ENCODE data around the gene ZNF507.

The ZNF507 gene

DNA sequence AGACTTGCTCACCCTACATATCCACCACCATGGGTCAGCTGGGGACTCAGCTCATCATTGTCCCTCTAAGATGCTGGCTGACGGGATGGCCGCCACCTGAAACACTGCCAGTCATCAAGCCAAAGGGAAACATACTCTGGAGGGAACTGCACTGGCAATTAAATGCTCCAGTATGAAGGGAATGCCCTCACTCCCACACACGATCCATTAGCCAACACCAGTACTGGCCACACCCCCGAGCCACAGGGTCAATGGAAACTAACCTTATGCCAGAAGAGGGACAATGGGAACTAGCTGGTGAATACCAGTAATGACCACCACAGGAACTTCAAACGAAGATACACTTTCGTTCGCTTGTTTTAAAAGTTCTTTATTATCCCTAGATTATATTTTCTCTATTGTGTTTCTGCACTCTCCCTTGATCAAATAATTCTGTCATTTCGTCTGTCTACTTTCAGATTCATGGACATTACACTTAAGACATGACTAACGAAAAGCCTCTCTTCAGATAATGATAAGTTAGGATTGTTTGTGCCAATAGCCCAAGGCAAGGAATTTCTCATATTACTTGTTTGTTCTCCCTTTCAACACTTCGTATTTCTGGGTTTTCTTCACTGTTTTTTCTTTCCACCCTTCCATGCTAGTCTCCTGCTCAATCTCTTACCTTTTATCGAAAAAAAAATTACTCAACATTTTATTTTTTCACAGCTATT, 1.7 kb upstream of the ZNF507 start:
- Histone ChIP-seq H3K4me1 (ENCODE audit: insufficient read depth, low read length) (0 out of 2 replicates have a peak, but pooled peaks cover 3% of the 10 kb centered on the region), H3K27ac (ENCODE audit: low read length) (no peak overlapping the region), H3K27me3 (ENCODE audit: insufficient read depth, low read length) (no peaks in the 10 kb centered on the region), H3K9me3 (ENCODE audit: insufficient read depth, low read depth, low read length) (no peaks in the 10 kb centered on the region), H3K4me3 (ENCODE audit: low read length) (no peak overlapping the region), H3K36me3 (ENCODE audit: insufficient read depth, low read depth, low read length) (peaks cover 17% of the 10 kb centered on the region), H3K9ac (ENCODE audit: low read depth, low read length) (no peak overlapping the region)

- H3K4me3 ChIP-seq (ENCODE audit: low read length): peak overlapping the region; percentile 96
- peak overlapping the region; percentile 98; the same call in 1 of the 2 replicates for H3K9ac ChIP-seq (ENCODE audit: low read depth, low read length)
- no peak overlapping the region for H3K27ac ChIP-seq (ENCODE audit: low read length)
These were observed 1.5 kb downstream of the ZNF507 start for GRCh38 chr19:32346901-32347300.

DNA sequence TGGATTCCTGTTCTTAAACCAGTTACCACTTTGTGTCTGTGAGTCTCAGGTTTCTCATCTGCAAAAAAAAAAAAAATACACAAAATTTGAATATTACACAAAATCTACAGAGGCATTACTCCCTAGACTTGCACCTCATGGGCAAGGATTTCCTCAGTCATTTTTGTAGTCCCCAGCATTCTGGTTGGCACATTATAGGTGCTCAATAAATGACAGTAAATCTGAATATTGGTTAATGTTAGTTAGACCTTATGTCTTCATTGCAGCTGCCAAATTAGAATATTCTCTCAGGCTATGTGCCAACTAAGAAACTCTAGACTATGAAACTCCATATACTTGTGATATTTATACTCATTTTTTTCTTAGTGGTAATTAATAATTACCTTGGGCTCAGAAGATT, 2.2 kb downstream of the ZNF507 start:
- Histone ChIP-seq H3K4me1 (ENCODE audit: insufficient read depth, low read length) (0 out of 2 replicates have a peak, but pooled peaks cover 3% of the 10 kb centered on the region), H3K27me3 (ENCODE audit: insufficient read depth, low read length) (no peaks in the 10 kb centered on the region), H3K36me3 (ENCODE audit: insufficient read depth, low read depth, low read length) (peaks cover 45% of the 10 kb centered on the region), H3K9me3 (ENCODE audit: insufficient read depth, low read depth, low read length) (no peaks in the 10 kb centered on the region), H3K27ac (ENCODE audit: low read length) (no peak overlapping the region), H3K9ac (ENCODE audit: low read depth, low read length) (peak overlapping the region; percentile 98; the same call in 1 of the 2 replicates), H3K4me3 (ENCODE audit: low read length) (peak overlapping the region; percentile 96; the same call in 1 of the 2 replicates)

More at GRCh38 chr19:32346901-32347300, 1.5 kb downstream of the ZNF507 start:
- H3K4me1 ChIP-seq (ENCODE audit: insufficient read depth, low read length): 0 out of 2 replicates have a peak, but pooled peaks cover 3% of the 10 kb centered on the region
- no peaks in the 10 kb centered on the region for H3K27me3 ChIP-seq (ENCODE audit: insufficient read depth, low read length)
- no peaks in the 10 kb centered on the region for H3K9me3 ChIP-seq (ENCODE audit: insufficient read depth, low read depth, low read length)
- peaks cover 38% of the 10 kb centered on the region for H3K36me3 ChIP-seq (ENCODE audit: insufficient read depth, low read depth, low read length)

DNA sequence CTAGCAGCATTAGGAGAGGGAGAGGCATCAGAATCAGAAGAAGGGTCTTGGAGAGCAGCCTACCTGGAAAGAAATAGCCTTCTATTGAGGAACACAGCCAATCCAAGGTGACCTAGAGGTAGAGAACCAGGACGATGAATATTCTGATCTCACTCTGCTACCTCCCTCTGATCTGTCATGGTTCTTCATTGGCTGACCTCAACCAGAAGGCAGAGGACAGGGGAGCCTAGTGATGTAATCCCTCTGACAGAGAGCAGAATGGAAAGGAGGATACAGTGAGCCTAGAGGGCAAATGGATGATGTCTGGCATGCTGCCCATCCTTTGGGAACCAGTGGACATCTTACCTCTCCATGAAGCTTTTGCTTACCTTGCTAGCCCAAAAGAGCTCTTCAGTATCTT, 3.6 kb downstream of the ZNF507 start:
- H3K9me3 ChIP-seq (ENCODE audit: insufficient read depth, low read depth, low read length): no peaks in the 10 kb centered on the region
- H3K27me3 ChIP-seq (ENCODE audit: insufficient read depth, low read length): no peaks in the 10 kb centered on the region
- H3K4me3 ChIP-seq (ENCODE audit: low read length): no peak overlapping the region
- H3K4me1 ChIP-seq (ENCODE audit: insufficient read depth, low read length): 0 out of 2 replicates have a peak, but pooled peaks cover 3% of the 10 kb centered on the region
- H3K27ac ChIP-seq (ENCODE audit: low read length): no peak overlapping the region
- H3K9ac ChIP-seq (ENCODE audit: low read depth, low read length): no peak overlapping the region
- peaks cover 60% of the 10 kb centered on the region for H3K36me3 ChIP-seq (ENCODE audit: insufficient read depth, low read depth, low read length)

DNA sequence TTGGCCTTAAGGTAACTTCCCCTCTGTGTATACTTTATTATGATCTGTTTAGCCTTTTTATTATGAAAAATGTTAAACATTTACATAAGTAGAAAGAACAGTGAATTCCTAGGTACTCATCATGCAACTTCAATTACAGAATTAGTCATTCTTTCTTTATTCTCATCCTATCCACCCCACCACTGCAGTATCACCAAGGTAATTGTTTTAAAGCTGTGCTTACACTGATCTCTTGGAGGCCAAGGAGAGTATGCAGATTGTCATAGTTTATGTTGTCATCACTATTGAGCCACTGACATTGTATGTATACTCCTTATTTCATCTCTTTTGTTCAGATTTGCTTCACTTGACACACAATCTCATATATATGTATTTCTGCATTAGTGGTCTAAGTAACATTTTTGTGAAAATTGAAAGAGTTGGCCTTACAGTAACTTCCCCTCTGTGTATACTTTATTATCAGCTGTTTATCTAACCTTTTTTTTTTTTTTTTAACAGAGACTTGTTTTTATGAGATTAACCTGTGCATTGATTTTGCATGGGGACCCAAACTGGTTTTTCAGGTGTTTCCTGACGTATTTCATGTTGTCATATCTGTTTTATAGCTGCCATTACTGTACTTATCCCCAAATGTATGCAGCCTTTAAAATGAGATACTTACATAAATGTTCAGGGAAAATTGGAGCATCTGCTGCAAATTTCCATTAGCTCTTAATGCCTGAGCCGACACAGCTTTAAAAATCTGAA, 4.5 kb downstream of the ZNF507 start:
- H3K4me1 ChIP-seq (ENCODE audit: insufficient read depth, low read length): 0 out of 2 replicates have a peak, but pooled peaks cover 3% of the 10 kb centered on the region
- no peak overlapping the region for H3K4me3 ChIP-seq (ENCODE audit: low read length)
- peaks cover 68% of the 10 kb centered on the region for H3K36me3 ChIP-seq (ENCODE audit: insufficient read depth, low read depth, low read length)
- no peak overlapping the region for H3K9ac ChIP-seq (ENCODE audit: low read depth, low read length)
- no peaks in the 10 kb centered on the region for H3K27me3 ChIP-seq (ENCODE audit: insufficient read depth, low read length)
- no peak overlapping the region for H3K27ac ChIP-seq (ENCODE audit: low read length)
- no peaks in the 10 kb centered on the region for H3K9me3 ChIP-seq (ENCODE audit: insufficient read depth, low read depth, low read length)

DNA sequence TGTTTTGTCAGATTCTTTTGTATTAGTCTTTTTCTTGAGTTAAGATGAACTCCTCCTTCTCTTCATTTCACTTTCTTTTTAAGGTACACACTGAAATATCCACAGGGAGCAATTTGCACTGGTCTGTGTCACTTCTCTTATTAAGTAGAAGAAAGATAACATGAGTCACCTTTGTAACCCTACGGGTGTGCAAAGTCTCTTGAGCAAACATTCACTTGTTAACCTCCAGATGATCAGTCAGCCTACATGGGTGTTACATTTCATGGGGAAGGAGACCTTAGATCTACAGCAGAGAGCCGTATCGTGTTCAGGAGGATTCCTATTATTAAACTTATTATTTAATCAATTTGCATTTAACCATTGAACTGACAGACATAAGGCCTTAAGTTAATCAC, 5.1 kb downstream of the ZNF507 start:
- Histone ChIP-seq H3K9me3 (ENCODE audit: insufficient read depth, low read depth, low read length) (no peaks in the 10 kb centered on the region), H3K36me3 (ENCODE audit: insufficient read depth, low read depth, low read length) (peaks cover 74% of the 10 kb centered on the region), H3K9ac (ENCODE audit: low read depth, low read length) (no peak overlapping the region), H3K27me3 (ENCODE audit: insufficient read depth, low read length) (no peaks in the 10 kb centered on the region), H3K4me1 (ENCODE audit: insufficient read depth, low read length) (0 out of 2 replicates have a peak, but pooled peaks cover 3% of the 10 kb centered on the region), H3K27ac (ENCODE audit: low read length) (no peak overlapping the region), H3K4me3 (ENCODE audit: low read length) (no peak overlapping the region)

DNA sequence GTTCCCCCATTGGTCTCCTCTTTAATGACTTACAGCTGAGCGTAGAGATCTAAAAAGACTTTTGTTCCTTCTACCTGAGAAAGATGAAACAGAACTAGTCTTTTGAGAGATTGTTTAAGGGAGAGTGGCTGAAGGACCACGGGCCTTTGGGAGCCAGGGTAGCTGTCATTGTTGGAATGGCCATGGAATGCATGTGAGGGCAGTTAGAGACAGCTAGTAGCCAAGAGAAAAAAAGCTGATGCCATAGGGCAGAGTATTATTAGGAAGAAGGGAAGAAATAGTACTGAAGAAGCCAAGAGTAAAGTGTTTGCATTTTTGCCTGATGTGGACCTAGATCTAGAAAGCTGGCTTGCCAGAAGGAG, 5.6 kb downstream of the ZNF507 start:
- H3K36me3 ChIP-seq (ENCODE audit: insufficient read depth, low read depth, low read length): peaks cover 78% of the 10 kb centered on the region

GRCh38 chr19:32352241-32352630, 6.8 kb downstream of the ZNF507 start:
- H3K4me3 ChIP-seq (ENCODE audit: low read length): no peak overlapping the region
- no peaks in the 10 kb centered on the region for H3K9me3 ChIP-seq (ENCODE audit: insufficient read depth, low read depth, low read length)
- H3K27me3 ChIP-seq (ENCODE audit: insufficient read depth, low read length): no peaks in the 10 kb centered on the region
- H3K36me3 ChIP-seq (ENCODE audit: insufficient read depth, low read depth, low read length): peaks cover 88% of the 10 kb centered on the region
- H3K9ac ChIP-seq (ENCODE audit: low read depth, low read length): no peak overlapping the region
- H3K27ac ChIP-seq (ENCODE audit: low read length): no peak overlapping the region
- no peaks in the 10 kb centered on the region for H3K4me1 ChIP-seq (ENCODE audit: insufficient read depth, low read length)

More for the DNA sequence above, 5.6 kb downstream of the ZNF507 start:
- 0 out of 2 replicates have a peak, but pooled peaks cover 3% of the 10 kb centered on the region for H3K4me1 ChIP-seq (ENCODE audit: insufficient read depth, low read length)
- H3K27ac ChIP-seq (ENCODE audit: low read length): no peak overlapping the region
- no peak overlapping the region for H3K4me3 ChIP-seq (ENCODE audit: low read length)
- no peak overlapping the region for H3K9ac ChIP-seq (ENCODE audit: low read depth, low read length)
- H3K27me3 ChIP-seq (ENCODE audit: insufficient read depth, low read length): no peaks in the 10 kb centered on the region
- no peaks in the 10 kb centered on the region for H3K9me3 ChIP-seq (ENCODE audit: insufficient read depth, low read depth, low read length)

DNA sequence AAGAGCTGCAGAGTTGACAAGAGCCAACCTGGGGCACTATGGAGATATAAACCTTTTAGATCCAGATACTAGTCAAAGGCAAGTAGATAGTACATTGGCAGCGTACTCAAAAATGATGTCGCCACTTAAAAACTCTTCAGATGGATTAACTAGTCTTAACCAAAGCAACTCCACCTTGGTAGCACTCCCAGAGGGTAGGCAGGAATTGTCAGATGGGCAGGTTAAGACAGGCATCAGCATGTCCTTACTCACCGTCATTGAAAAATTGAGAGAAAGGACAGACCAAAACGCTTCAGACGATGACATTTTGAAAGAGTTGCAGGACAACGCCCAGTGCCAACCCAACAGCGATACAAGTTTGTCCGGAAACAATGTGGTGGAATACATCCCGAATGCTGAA, 8.9 kb downstream of the ZNF507 start:
- Histone ChIP-seq H3K4me1 (ENCODE audit: insufficient read depth, low read length) (no peaks in the 10 kb centered on the region), H3K4me3 (ENCODE audit: low read length) (no peak overlapping the region), H3K9ac (ENCODE audit: low read depth, low read length) (no peak overlapping the region), H3K27me3 (ENCODE audit: insufficient read depth, low read length) (no peaks in the 10 kb centered on the region), H3K36me3 (ENCODE audit: insufficient read depth, low read depth, low read length) (peaks cover 88% of the 10 kb centered on the region), H3K9me3 (ENCODE audit: insufficient read depth, low read depth, low read length) (no peaks in the 10 kb centered on the region), H3K27ac (ENCODE audit: low read length) (no peak overlapping the region)

DNA sequence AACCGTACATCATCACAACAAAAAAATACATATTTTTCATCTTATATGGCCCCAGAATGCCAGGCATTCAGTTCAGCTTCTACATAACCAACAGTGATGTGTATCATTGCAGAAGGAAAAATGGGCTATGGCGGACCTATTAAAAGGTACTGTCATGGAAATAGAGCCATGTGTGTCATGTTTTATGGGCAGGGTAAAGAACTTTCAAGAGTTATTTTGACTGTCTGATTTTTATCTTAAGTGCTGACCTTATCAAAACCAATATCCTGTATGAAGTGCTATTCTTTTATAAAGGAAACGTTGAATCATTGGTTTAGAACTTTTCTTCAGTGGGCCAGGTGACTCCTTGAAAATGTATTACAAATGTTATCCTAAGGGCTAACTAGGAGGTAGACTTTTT, 9.9 kb downstream of the ZNF507 start:
- Histone ChIP-seq H3K36me3 (ENCODE audit: insufficient read depth, low read depth, low read length) (peaks cover 88% of the 10 kb centered on the region), H3K4me1 (ENCODE audit: insufficient read depth, low read length) (no peaks in the 10 kb centered on the region), H3K4me3 (ENCODE audit: low read length) (no peak overlapping the region), H3K9ac (ENCODE audit: low read depth, low read length) (no peak overlapping the region), H3K27ac (ENCODE audit: low read length) (no peak overlapping the region), H3K27me3 (ENCODE audit: insufficient read depth, low read length) (no peaks in the 10 kb centered on the region), H3K9me3 (ENCODE audit: insufficient read depth, low read depth, low read length) (no peaks in the 10 kb centered on the region)

DNA sequence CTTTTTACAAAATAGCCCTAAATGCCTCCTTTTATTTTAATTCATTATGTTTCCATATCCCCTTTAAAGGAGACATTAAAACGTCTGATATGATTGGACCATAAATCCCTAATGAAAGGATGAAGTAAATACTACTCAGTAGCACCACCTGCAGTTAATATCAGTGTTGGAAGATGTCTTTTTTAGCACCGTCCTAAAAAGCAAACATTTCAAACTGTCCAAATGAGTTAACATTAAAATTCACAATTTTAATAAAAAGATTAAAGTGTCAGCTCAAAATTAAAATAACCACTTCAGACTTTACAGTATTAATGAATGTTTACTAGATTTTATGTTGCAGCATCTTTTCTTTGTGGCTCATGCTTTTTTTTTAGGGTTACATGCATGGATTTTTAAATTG, 12.3 kb downstream of the ZNF507 start:
- H3K27ac ChIP-seq (ENCODE audit: low read length): no peak overlapping the region
- H3K36me3 ChIP-seq (ENCODE audit: insufficient read depth, low read depth, low read length): peaks cover 95% of the 10 kb centered on the region
- H3K4me1 ChIP-seq (ENCODE audit: insufficient read depth, low read length): no peaks in the 10 kb centered on the region
- H3K9me3 ChIP-seq (ENCODE audit: insufficient read depth, low read depth, low read length): no peaks in the 10 kb centered on the region
- H3K9ac ChIP-seq (ENCODE audit: low read depth, low read length): no peak overlapping the region
- no peaks in the 10 kb centered on the region for H3K27me3 ChIP-seq (ENCODE audit: insufficient read depth, low read length)
- no peak overlapping the region for H3K4me3 ChIP-seq (ENCODE audit: low read length)

DNA sequence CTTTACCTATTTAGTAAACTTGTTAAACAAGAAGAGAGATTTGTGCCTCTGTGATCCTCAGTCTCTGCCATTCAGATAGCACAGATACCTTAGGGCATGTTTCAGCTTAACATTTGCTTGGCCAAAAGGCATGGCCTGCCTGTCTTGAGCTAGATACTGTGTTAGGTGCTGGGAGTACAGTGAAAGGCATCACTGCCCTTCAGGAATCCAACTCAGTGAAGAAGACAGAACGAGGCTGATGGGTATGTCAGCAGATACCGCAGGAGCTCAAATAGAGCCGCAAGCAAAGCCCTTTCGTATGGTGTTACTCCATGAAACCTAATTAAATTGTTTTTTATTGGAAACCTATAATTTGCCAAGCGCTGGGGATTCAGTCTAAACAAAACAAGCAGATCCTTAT, 12.9 kb downstream of the ZNF507 start:
- H3K9me3 ChIP-seq (ENCODE audit: insufficient read depth, low read depth, low read length): no peaks in the 10 kb centered on the region
- H3K4me1 ChIP-seq (ENCODE audit: insufficient read depth, low read length): no peaks in the 10 kb centered on the region
- H3K27me3 ChIP-seq (ENCODE audit: insufficient read depth, low read length): no peaks in the 10 kb centered on the region
- no peak overlapping the region for H3K27ac ChIP-seq (ENCODE audit: low read length)
- H3K36me3 ChIP-seq (ENCODE audit: insufficient read depth, low read depth, low read length): peaks cover 95% of the 10 kb centered on the region
- no peak overlapping the region for H3K9ac ChIP-seq (ENCODE audit: low read depth, low read length)
- H3K4me3 ChIP-seq (ENCODE audit: low read length): no peak overlapping the region
